Right ventricle myocardium superior (tissue), 1 donor: Measurements from ENCODE around the gene BAZ2B. TPM values are rescaled to one million over a fixed set of nuclear protein-coding genes. Genes with fewer than 3 reads are reported as not detected.
"Not testable (repeated sequence)": the region's sequence is repeated elsewhere in the genome, so short reads cannot be mapped to it uniquely, and the experiment has no call there.

Source experiments
- ATAC-seq: fragments of 200-7000 bp; cut with Tn5 transposase; one replicate; pipeline ENCODE4 v1.9.1; 2020; ENCODE audit warnings: mild to moderate bottlenecking; ENCODE audit not compliant: poor library complexity
- DNase-seq: peaks from one replicate; pipeline ENCODE4 v3.0.0-alpha.2; 2020
- intact Hi-C: fragments of 100-400 bp; cut with DNase I; formaldehyde crosslinking; loops from one replicate; pipeline ENCODE4 v1.11.2; 2022
- total RNA-seq: library from RNA; stranded (reverse); fragmentation: NEBNext Ultra II Directional; extraction: Animal tissue kit (Norgen Biotek cat#: 25700); gene quantifications from one replicate; pipeline ENCODE4 v1.2.1, GENCODE V29; 2021
- donor health status: DM: no; HTN: yes; CAD: no; lungs with severe emphysema.

Gene BAZ2B
- total RNA-seq, 1 donor from 2014 or later: 27.0 TPM

- intact Hi-C loops: no loop called here
- ATAC-seq: no peak
- no peak for DNase-seq
Observed at GRCh38 chr2:159550231-159550630, 66.1 kb downstream of the BAZ2B start.

GRCh38 chr2:159549234-159549633 lies 67.1 kb downstream of the BAZ2B start:
- intact Hi-C loops: no loop called here

GRCh38 chr2:159546716-159547430 lies 69.5 kb downstream of the BAZ2B start:
- intact Hi-C loops: no loop called here
- no peak for DNase-seq
- ATAC-seq: no peak

More at GRCh38 chr2:159549234-159549633, 67.1 kb downstream of the BAZ2B start:
- DNase-seq (no peak), ATAC-seq (no peak)

- no peak for DNase-seq
- intact Hi-C loops: no loop called here
- ATAC-seq: no peak
Observed at GRCh38 chr2:159546039-159546438, 70.3 kb downstream of the BAZ2B start.

GRCh38 chr2:159545085-159545484 lies 71.3 kb downstream of the BAZ2B start:
- intact Hi-C loops: no loop called here
- DNase-seq: no peak
- ATAC-seq: no peak

DNA sequence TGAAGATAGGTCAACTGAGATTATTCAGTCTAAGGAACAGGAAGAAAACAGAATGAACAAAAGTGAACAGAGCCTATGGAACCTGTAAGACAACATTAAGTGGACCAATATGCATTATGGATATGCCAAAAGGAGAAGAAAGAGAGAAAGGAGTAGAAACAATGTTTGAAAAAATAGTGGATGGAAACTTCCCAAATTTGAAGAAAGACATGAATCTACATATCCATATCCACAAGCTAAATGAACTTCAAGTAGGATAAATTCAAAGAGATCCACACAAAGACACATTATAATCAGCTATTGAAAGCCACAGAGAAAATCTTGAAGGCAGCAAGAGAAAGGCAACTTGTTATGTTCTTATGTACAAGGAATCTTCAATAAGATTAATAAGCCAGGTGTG lies 74.2 kb downstream of the BAZ2B start:
- ATAC-seq (no peak), DNase-seq (no peak)
- intact Hi-C loops: no loop called here

GRCh38 chr2:159539701-159540100 lies 76.6 kb downstream of the BAZ2B start:
- intact Hi-C loops: no loop called here
- ATAC-seq (no peak), DNase-seq (no peak)

- intact Hi-C loops: no loop called here
- DNase-seq: no peak
- no peak for ATAC-seq
Observed at GRCh38 chr2:159538801-159539200, 77.5 kb downstream of the BAZ2B start.

DNA sequence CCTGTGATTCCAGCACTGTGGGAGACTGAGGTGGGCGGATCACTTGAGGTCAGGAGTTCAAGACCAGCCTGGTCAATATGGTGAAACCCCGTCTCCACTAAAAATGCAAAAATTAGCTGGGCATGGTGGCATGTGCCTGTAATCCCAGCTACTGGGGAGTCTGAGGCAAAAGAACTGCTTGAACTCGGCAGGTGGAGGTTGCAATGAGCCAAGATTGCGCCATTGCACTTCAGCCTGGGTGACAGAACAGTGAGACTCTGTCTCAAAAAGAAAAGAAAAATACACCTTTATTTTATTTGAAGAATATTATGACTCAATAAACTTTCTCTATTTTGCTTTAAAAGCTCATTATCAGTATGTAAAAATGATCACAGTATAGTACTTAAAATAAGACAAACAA lies 81.1 kb downstream of the BAZ2B start:
- ATAC-seq, intact Hi-C loops, DNase-seq: not testable (repeated sequence)

DNA sequence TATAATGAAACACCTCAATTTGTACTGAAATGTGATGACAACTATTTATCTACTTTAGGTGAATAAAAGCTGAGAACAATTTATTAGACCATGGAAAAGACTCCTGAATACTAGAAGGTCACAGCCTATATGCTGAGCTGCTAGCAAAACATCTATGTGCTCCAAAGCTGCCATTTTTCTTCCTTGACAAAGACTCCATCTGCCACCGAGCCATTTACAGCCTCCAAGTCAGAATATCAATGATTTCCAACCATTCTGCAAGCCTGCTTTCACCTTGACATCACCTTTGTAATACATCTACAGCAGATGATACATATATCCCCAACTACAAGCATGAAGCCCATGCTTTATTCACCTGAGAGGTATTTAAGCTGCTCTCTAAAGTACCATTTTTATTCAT lies 84.9 kb downstream of the BAZ2B start:
- DNase-seq: no peak
- intact Hi-C loops: no loop called here
- ATAC-seq: no peak

DNA sequence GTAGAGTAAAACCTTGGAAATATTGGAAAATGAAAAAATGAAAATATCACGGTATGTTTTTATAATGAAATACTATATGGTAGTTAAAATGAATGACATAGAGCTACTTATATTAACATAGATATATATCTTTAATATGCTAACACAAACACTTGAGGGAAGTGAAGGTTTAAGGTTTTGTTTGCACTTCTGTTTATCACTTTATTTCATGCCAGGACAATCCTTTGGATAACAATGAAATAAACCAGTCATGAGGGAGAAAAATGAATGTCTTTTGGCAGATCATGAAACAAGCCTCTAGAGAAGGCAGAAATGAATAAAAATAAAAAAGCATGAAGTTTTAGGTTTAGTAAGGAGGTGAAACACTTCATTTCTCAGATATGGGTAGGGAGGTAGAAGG lies 89.9 kb downstream of the BAZ2B start:
- ATAC-seq (no peak), DNase-seq (no peak)
- intact Hi-C loops: no loop called here

DNA sequence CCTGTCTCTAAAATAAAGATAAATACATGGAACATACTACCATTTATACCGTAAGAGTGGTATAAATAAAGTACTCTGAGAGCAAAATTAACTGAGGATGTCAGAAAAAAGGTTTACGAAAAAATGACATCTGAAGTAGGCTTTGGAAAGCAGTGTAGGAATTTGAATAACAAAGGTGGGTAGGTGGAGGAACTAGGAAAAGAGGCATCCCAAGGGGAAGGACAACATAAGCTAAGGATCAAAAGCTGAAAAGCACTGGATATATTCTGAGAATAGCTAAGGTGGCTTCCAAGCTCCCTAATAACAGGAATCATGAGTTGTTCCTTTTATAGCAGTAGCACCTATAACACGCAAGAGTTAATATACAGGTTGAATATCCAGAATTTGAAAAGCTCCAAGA lies 91.3 kb downstream of the BAZ2B start:
- intact Hi-C loops: no loop called here
- ATAC-seq (no peak), DNase-seq (no peak)

- intact Hi-C loops: no loop called here
- DNase-seq (no peak), ATAC-seq (no peak)
Observed at GRCh38 chr2:159521272-159521671, 95.1 kb downstream of the BAZ2B start.

DNA sequence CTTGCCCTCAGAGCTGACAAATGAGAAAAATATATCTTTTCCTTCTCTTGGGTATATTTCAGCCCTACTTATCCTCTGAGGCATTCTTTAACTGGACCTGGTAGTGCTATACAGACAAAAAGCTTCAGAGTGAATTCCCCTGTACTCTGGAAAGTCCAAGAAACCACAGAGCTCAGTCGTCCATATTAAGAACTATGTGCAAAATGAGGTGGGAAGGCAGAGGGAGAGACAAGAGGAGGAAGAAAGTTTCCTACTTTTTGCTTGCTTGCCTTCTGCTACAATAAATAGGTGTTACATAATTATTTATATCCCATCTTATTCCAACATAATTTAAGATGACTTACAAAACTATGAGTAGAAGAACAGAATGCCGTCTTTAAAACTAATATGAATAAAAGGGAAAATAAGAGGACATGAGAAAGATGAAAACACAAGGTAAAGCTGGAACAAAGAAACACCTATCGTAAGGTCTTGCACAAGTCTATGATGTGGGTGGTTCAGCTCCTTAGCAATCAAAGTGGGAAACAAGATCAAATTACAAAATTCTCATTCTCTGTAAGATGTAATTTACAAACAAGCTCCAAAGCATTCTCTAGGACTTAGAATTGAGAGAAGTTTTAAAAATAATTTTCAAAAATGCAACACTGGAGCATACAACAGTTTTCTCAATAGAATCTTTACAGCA lies 97.9 kb downstream of the BAZ2B start:
- intact Hi-C loops: no loop called here
- DNase-seq (no peak), ATAC-seq (peak; percentile 35)

DNA sequence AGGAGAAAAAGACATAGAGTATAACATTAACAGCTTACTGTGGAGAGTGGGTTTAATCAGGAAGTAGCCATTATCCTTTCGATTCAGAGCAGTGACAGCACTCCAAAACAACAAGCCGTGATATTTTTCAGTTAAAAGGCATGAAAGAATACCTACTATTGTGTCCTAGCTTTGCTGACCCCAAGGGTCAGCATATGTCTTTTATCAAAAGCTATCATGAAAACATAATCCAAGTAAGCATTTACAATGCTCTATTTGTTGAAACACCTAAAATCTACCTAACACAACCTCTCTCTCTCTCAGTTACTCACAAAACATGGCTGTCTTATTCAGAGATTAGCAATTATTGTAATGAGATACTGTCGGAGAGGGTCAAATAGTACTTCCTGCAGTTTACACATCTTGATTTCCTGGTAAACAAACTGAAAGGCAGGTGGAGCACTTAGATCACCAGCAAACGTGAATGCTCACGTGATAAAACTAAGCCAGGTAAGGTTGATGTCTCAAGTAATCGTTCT lies 100.0 kb downstream of the BAZ2B start:
- DNase-seq (no peak), ATAC-seq (peak; percentile 75)
- intact Hi-C loops: no loop called here

GRCh38 chr2:159515441-159515840 lies 100.9 kb downstream of the BAZ2B start:
- DNase-seq (no peak), ATAC-seq (peak; percentile 29)
- intact Hi-C loops: no loop called here

DNA sequence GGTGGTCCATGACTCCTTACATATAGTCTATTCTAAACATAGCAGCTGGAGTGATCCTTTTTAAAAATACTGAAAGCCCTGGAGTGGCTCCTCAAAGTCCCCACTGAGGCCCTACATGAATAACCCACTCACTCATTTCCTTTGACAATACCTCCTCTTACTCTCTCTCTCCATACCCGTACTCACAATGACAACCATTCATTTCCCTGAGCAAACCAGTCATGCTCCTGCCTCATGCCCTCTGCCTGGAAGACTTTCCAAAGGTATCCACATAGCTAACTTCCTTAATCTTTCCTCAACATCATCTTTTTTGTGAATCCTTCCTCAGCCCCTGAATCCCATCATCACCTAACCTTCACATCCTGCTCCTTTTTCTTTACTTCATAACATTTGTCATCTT lies 102.6 kb downstream of the BAZ2B start:
- ATAC-seq (no peak), DNase-seq (no peak)
- intact Hi-C loops: no loop called here

GRCh38 chr2:159508140-159508539 lies 108.2 kb downstream of the BAZ2B start:
- DNase-seq (no peak), ATAC-seq (no peak)
- intact Hi-C loops: no loop called here

- no peak for ATAC-seq
- no peak for DNase-seq
- intact Hi-C loops: no loop called here
Observed at GRCh38 chr2:159506764-159507440, 109.4 kb downstream of the BAZ2B start.

DNA sequence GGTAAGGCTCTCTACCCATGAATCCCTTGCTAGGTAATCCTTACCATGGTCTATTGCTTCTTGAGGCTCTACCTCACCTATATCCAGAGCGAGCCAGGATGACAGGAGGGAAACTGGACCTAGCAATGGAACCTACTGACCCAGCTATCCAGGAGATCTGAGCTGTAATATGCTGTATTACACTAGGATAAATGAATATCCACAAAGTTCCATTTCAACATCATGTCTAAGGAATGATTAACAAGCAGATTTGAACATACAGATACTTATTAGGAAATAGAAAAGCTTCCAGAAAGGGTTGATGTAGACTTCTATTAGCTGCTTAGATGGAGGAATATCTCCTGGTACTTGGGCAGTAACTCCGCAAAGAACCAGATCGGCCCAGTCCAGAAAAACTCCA lies 110.1 kb downstream of the BAZ2B start:
- DNase-seq (no peak), ATAC-seq (no peak)
- intact Hi-C loops: no loop called here
